Fibroblast of skin of right quadriceps (primary cell): ENCODE measurements around the gene SLC44A4.
A peak's percentile ranks its signal among the peaks of the same experiment; 100 is the strongest.
"Not testable (repeated sequence)": the region's sequence is repeated elsewhere in the genome, so short reads cannot be mapped to it uniquely, and the experiment has no call there.

Experiments
- DNase-seq: peaks from one replicate; pipeline ENCODE4 v3.0.0-alpha.2; 2013

SLC44A4 gene

GRCh38 chr6:31825553-31825952, 53.2 kb downstream of the SLC44A4 start:
- no peak for DNase-seq

- DNase-seq = not testable (repeated sequence)
These were observed 55.1 kb downstream of the SLC44A4 start for GRCh38 chr6:31823592-31824196.

GRCh38 chr6:31822036-31822821, 56.6 kb downstream of the SLC44A4 start:
- peak; percentile 75 for DNase-seq

GRCh38 chr6:31821301-31822035, 57.3 kb downstream of the SLC44A4 start:
- DNase-seq = peak; percentile 39

- DNase-seq = not testable (repeated sequence)
These were observed 58.4 kb downstream of the SLC44A4 start for GRCh38 chr6:31820399-31820798.

- DNase-seq = no peak
These were observed 58.9 kb downstream of the SLC44A4 start for GRCh38 chr6:31819871-31820299.

GRCh38 chr6:31817929-31818511, 60.8 kb downstream of the SLC44A4 start:
- DNase-seq = not testable (repeated sequence)

- DNase-seq = not testable (repeated sequence)
These were observed 61.5 kb downstream of the SLC44A4 start for GRCh38 chr6:31817133-31817928.

GRCh38 chr6:31815025-31815838, 63.6 kb downstream of the SLC44A4 start, which contains the start of the genes HSPA1A and HSPA1L:
Gene HSPA1A, plus strand, starts transcription at chr6:31815543. Its CDS starts 214 bp downstream, at chr6:31815757.
Gene HSPA1L, minus strand, starts transcription at chr6:31815283. Its CDS starts 3,311 bp downstream, at chr6:31811972.
- DNase-seq = peak; percentile 98

GRCh38 chr6:31814677-31815024, 64.1 kb downstream of the SLC44A4 start:
- peak; percentile 99 for DNase-seq

GRCh38 chr6:31813465-31813849, 65.3 kb downstream of the SLC44A4 start:
- DNase-seq = no peak
